GM18873 (cell line): ENCODE measurements around the gene DPY19L2.
"Not testable (repeated sequence)": the region's sequence is repeated elsewhere in the genome, so short reads cannot be mapped to it uniquely, and the experiment has no call there.

Source experiments
- ATAC-seq: cut with Tn5 transposase; IDR thresholded peaks from one replicate; pipeline ENCODE4 v1.9.1; 2021; ENCODE audit warnings: mild to moderate bottlenecking, moderate library complexity, moderate number of reproducible peaks; ENCODE audit not compliant: unreplicated experiment, low FRiP score

DPY19L2 gene

DNA sequence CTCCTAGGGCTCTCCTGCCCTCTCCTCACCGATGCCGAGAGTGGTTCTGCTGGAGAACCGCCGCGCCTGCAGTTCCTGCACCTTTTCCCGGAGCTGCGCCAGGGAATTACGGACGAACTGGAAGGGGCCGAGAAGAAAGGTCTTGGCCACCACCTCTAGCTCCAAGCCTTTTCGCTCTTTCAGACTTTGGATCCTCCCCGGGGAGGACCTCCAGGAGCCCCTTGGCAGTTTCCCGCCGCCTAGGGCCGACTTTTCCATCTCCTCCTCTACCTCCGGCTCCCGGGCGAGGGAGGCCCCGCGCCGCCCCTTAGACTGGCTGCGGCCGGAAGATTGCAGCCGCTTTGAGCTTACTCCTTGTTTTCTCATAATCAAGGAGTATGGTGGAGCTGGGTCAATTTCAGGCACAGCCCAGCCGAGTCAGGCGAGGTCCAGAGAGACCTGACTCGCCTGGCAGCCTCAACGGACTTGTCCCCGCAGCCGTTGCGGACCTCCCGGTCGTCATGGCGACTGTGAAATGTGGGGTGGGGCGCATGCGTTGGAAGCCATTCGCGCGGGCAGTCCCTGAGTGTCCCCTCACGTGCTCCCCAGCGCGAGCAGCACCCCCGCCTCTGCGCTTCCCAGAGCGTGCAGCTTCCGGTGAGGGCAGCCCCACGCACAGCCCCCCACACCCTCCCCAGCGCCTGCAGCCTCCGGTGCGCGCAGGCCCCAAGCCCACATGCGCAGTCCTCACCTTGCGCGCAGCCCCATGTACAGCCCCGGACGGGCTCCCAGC, at the start of gene DPY19L2:
Gene DPY19L2 (minus strand): TSS at position 466 of the 772 bp plus-strand sequence. CDS start 100 bp downstream, at position 366.
- ATAC-seq: no peak

GRCh38 chr12:63716891-63717290, 48.6 kb upstream of the DPY19L2 start:
- not testable (repeated sequence) for ATAC-seq

DNA sequence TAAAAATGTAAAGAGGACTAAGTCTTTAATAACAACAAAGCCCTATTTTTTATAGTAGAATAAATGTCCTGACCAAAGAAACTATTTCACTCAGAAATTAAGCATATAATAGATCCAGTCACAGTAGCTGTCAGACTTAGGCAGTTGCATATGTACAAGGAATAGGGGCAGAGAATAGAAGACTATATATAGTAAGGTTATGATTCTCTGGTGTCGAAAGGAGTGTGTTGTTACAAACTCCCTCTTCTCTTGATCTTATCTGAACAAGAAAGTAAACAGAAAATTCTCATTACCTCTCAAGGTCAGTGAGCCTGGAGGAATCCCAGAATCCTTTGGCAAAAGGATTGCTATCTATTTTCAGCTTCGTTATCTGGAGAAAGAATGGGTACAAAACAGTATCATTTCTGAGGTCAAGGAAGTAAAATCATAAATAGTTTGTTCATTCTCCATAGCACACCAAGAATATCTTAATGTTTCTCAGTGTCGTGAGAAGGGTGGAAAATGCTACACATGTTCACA, 46.9 kb upstream of the DPY19L2 start:
- ATAC-seq: not testable (repeated sequence)

GRCh38 chr12:63714409-63714808, 46.1 kb upstream of the DPY19L2 start:
- ATAC-seq: not testable (repeated sequence)

- not testable (repeated sequence) for ATAC-seq
Observed at GRCh38 chr12:63713681-63714075, 45.4 kb upstream of the DPY19L2 start.

GRCh38 chr12:63712979-63713680, 44.8 kb upstream of the DPY19L2 start:
- ATAC-seq: not testable (repeated sequence)

DNA sequence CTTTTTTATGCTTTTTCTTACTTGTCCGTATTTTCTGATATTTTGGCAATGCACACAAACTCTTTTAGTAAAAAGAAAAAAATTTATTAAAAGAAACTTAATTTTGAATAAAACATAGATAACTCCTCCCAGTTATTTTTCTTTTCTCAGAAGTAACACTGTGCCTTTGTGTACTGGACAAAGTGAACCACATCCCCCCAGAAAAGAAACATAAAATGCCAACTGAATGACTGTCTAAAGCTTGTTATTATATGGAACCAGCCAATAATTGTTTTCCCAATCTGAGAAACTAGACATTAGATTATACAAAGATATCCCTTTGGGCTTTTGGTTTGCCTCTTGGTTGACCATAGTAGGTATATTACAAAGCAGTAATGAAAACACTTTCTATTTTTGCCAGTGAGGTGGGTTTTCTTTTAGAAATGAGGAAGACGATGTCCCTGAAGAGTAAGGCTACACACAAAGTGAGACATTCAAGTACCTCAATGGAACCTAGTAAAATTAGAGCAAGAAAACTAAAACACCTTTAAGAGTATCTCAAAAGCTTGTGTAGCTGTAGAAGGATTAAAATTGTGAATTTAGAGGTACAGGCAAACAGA, 44.2 kb upstream of the DPY19L2 start:
- not testable (repeated sequence) for ATAC-seq

DNA sequence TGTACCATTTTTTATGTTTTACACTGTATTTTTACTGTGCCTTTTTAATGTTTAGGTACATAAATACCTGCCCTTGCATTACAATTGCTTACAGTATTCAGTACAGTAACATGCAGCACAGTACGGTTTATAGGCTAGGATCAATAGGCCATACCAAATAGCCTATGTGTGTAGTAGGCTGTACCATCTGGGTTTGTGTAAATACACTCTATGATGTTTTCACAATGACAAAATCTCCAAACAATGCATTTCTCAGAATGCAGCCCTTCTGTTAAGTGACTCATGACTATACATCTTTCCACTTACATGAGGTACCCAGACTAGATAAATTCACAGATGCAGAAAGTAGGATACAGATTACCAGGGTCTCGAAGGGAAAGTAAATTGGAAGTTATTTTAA, 43.0 kb upstream of the DPY19L2 start:
- not testable (repeated sequence) for ATAC-seq

DNA sequence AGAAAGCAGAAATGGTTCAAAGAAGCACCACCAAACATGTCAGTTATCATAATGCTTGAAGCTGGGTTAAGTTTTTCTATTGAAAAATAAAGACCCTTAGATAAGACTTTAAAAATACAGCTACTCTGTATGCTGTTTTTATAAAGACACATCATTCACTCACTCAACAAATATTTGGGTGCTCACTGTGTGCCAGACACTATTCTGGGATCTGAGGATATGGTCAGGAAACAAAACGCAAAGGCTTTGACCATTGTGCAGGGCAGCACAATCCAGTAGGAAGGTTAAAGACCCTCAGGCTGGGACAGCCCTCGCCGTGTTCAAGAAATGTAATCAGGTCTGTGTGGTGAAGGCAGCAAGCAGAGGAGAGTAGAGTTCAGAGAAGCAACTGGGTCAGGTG, 38.0 kb upstream of the DPY19L2 start:
- ATAC-seq: no peak

- ATAC-seq: not testable (repeated sequence)
Observed at GRCh38 chr12:63699678-63700382, 31.5 kb upstream of the DPY19L2 start.

GRCh38 chr12:63699011-63699410, 30.7 kb upstream of the DPY19L2 start:
- ATAC-seq: not testable (repeated sequence)

- ATAC-seq: not testable (repeated sequence)
Observed at GRCh38 chr12:63690837-63691236, 22.5 kb upstream of the DPY19L2 start.

GRCh38 chr12:63689141-63689540, 20.8 kb upstream of the DPY19L2 start:
- not testable (repeated sequence) for ATAC-seq

- ATAC-seq: not testable (repeated sequence)
Observed at GRCh38 chr12:63686623-63687022, 18.3 kb upstream of the DPY19L2 start.

GRCh38 chr12:63685789-63686188, 17.5 kb upstream of the DPY19L2 start:
- ATAC-seq: not testable (repeated sequence)

GRCh38 chr12:63682617-63683016, 14.3 kb upstream of the DPY19L2 start:
- ATAC-seq: not testable (repeated sequence)

- not testable (repeated sequence) for ATAC-seq
Observed at GRCh38 chr12:63680758-63681157, 12.5 kb upstream of the DPY19L2 start.

GRCh38 chr12:63672550-63672949, 4.3 kb upstream of the DPY19L2 start:
- not testable (repeated sequence) for ATAC-seq

DNA sequence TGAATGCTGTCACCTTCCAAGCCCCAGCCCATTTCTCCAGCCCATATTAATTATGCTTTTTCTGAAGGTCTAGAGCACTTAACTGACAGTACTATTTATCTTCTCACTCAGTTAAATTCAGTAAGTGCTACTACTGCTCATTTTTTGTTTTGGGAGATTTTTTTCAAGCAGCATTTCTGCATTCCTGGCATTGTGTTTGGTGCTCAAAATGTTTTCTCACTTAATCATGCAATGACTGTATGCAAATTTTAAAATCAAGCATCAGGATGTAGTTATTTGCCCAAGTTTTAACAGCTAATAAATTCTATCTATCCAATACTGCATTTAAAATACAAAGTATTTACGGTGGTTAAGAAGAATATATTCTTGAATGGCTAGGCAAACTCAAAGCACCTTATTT, 1.6 kb upstream of the DPY19L2 start:
- ATAC-seq: not testable (repeated sequence)

- ATAC-seq: not testable (repeated sequence)
Observed at GRCh38 chr12:63669427-63669826, 1.1 kb upstream of the DPY19L2 start.
